ENCODE results near the gene MPP4. TPM values are rescaled to one million over a fixed set of nuclear protein-coding genes. Genes with fewer than 3 reads are reported as not detected.
A peak's percentile ranks its signal among the peaks of the same experiment; 100 is the strongest.
"Not testable (repeated sequence)": the region's sequence is repeated elsewhere in the genome, so short reads cannot be mapped to it uniquely, and the experiment has no call there.

The MPP4 gene
- total RNA-seq, 1 donor: 1.1 TPM

- DNase-seq (ENCODE audit: insufficient read length, low spot score, missing footprints): no peak
- Histone ChIP-seq H3K36me3 (ENCODE audit: insufficient read depth, low read length) (peaks cover 3% of the 10 kb centered on the region), H3K27ac (ENCODE audit: low read depth, low read length) (no peak overlapping the region), H3K9me3 (ENCODE audit: low read depth, low read length) (no peaks in the 10 kb centered on the region), H3K4me3 (ENCODE audit: insufficient read depth, low read length) (no peak overlapping the region), H3K27me3 (ENCODE audit: insufficient read depth, low read length) (no peaks in the 10 kb centered on the region), H3K4me2 (ENCODE audit: insufficient read depth, low read length) (no peak overlapping the region), H3K4me1 (ENCODE audit: insufficient read depth, low read length) (peaks cover 3% of the 10 kb centered on the region), H4K20me1 (ENCODE audit: insufficient read depth, low read length) (no peaks in the 10 kb centered on the region), H3K79me2 (ENCODE audit: insufficient read depth, low read length) (no peaks in the 10 kb centered on the region), H2AFZ (ENCODE audit: low read length) (no peak overlapping the region)
- no peak for TF ChIP-seq CTCF (IDR thresholded peaks at IDR 0.05; ENCODE audit: extremely low read depth, low read depth, low read length)
Measured at GRCh38 chr2:201675454-201675853, 23.0 kb downstream of the MPP4 start.

- Histone ChIP-seq H3K4me2 (ENCODE audit: insufficient read depth, low read length) (no peak overlapping the region), H3K27ac (ENCODE audit: low read depth, low read length) (no peak overlapping the region), H3K4me1 (ENCODE audit: insufficient read depth, low read length) (peaks cover 3% of the 10 kb centered on the region), H3K79me2 (ENCODE audit: insufficient read depth, low read length) (no peaks in the 10 kb centered on the region), H4K20me1 (ENCODE audit: insufficient read depth, low read length) (no peaks in the 10 kb centered on the region), H3K36me3 (ENCODE audit: insufficient read depth, low read length) (peaks cover under 1% of the 10 kb centered on the region), H3K4me3 (ENCODE audit: insufficient read depth, low read length) (no peak overlapping the region), H3K27me3 (ENCODE audit: insufficient read depth, low read length) (no peaks in the 10 kb centered on the region), H3K9me3 (ENCODE audit: low read depth, low read length) (no peaks in the 10 kb centered on the region), H2AFZ (ENCODE audit: low read length) (no peak overlapping the region)
- no peak for DNase-seq (ENCODE audit: insufficient read length, low spot score, missing footprints)
- no peak for TF ChIP-seq CTCF (IDR thresholded peaks at IDR 0.05; ENCODE audit: extremely low read depth, low read depth, low read length)
Measured at GRCh38 chr2:201674794-201675193, 23.6 kb downstream of the MPP4 start.

GRCh38 chr2:201674298-201674697, 24.1 kb downstream of the MPP4 start:
- DNase-seq (ENCODE audit: insufficient read length, low spot score, missing footprints): no peak
- Histone ChIP-seq H3K27me3 (ENCODE audit: insufficient read depth, low read length) (no peaks in the 10 kb centered on the region), H3K27ac (ENCODE audit: low read depth, low read length) (no peak overlapping the region), H3K9me3 (ENCODE audit: low read depth, low read length) (no peaks in the 10 kb centered on the region), H3K79me2 (ENCODE audit: insufficient read depth, low read length) (no peaks in the 10 kb centered on the region), H2AFZ (ENCODE audit: low read length) (no peak overlapping the region), H3K4me3 (ENCODE audit: insufficient read depth, low read length) (no peak overlapping the region), H3K36me3 (ENCODE audit: insufficient read depth, low read length) (no peaks in the 10 kb centered on the region), H3K4me2 (ENCODE audit: insufficient read depth, low read length) (no peak overlapping the region), H4K20me1 (ENCODE audit: insufficient read depth, low read length) (no peaks in the 10 kb centered on the region), H3K4me1 (ENCODE audit: insufficient read depth, low read length) (peaks cover 3% of the 10 kb centered on the region)
- no peak for TF ChIP-seq CTCF (IDR thresholded peaks at IDR 0.05; ENCODE audit: extremely low read depth, low read depth, low read length)

GRCh38 chr2:201673546-201673945, 24.9 kb downstream of the MPP4 start:
- Histone ChIP-seq H3K27me3 (ENCODE audit: insufficient read depth, low read length) (no peaks in the 10 kb centered on the region), H3K4me1 (ENCODE audit: insufficient read depth, low read length) (peaks cover 6% of the 10 kb centered on the region), H3K27ac (ENCODE audit: low read depth, low read length) (no peak overlapping the region), H3K36me3 (ENCODE audit: insufficient read depth, low read length) (no peaks in the 10 kb centered on the region), H3K9me3 (ENCODE audit: low read depth, low read length) (no peaks in the 10 kb centered on the region), H3K79me2 (ENCODE audit: insufficient read depth, low read length) (no peaks in the 10 kb centered on the region), H2AFZ (ENCODE audit: low read length) (peak overlapping the region; percentile 47), H3K4me2 (ENCODE audit: insufficient read depth, low read length) (peak overlapping the region; percentile 26), H4K20me1 (ENCODE audit: insufficient read depth, low read length) (no peaks in the 10 kb centered on the region), H3K4me3 (ENCODE audit: insufficient read depth, low read length) (no peak overlapping the region)
- TF ChIP-seq CTCF (IDR thresholded peaks at IDR 0.05; ENCODE audit: extremely low read depth, low read depth, low read length): no peak
- DNase-seq (ENCODE audit: insufficient read length, low spot score, missing footprints): no peak

- H3K9me3 ChIP-seq (ENCODE audit: low read depth, low read length); H3K27ac ChIP-seq (ENCODE audit: low read depth, low read length); H3K4me3 ChIP-seq (ENCODE audit: insufficient read depth, low read length); H3K79me2 ChIP-seq (ENCODE audit: insufficient read depth, low read length); H3K27me3 ChIP-seq (ENCODE audit: insufficient read depth, low read length); H4K20me1 ChIP-seq (ENCODE audit: insufficient read depth, low read length); DNase-seq (ENCODE audit: insufficient read length, low spot score, missing footprints); H3K36me3 ChIP-seq (ENCODE audit: insufficient read depth, low read length); H2AFZ ChIP-seq (ENCODE audit: low read length); H3K4me2 ChIP-seq (ENCODE audit: insufficient read depth, low read length); H3K4me1 ChIP-seq (ENCODE audit: insufficient read depth, low read length): not testable (repeated sequence)
Measured at GRCh38 chr2:201671205-201671604, 27.2 kb downstream of the MPP4 start.

Data from osteoblast (primary cell).